Left ventricle myocardium inferior (tissue), 1 donor: ENCODE results near the gene THSD7A. TPM values are rescaled to one million over a fixed set of nuclear protein-coding genes. Genes with fewer than 3 reads are reported as not detected.

Experiments
- DNase-seq: peaks from one replicate; pipeline ENCODE4 v3.0.0-alpha.2; 2020
- H3K27ac ChIP-seq: fragments of 200-600 bp; replicated peaks from 2 replicates; pipeline ENCODE4 v1.8.0; 2021
- H3K27me3 ChIP-seq: fragments of 200-600 bp; 2 replicates; pipeline ENCODE4 v1.8.0; 2021; ENCODE audit warnings: low read depth
- H3K36me3 ChIP-seq: fragments of 200-600 bp; 2 replicates; pipeline ENCODE4 v1.8.0; 2021
- H3K4me1 ChIP-seq: fragments of 200-600 bp; 2 replicates; pipeline ENCODE4 v1.8.0; 2021
- H3K4me3 ChIP-seq: fragments of 200-600 bp; 2 replicates; pipeline ENCODE4 v1.8.0; 2021; ENCODE audit warnings: mild to moderate bottlenecking, moderate library complexity
- H3K9me3 ChIP-seq: fragments of 200-600 bp; replicated peaks from 2 replicates; pipeline ENCODE4 v1.8.0; 2021
- intact Hi-C: fragments of 100-400 bp; cut with micrococcal nuclease; formaldehyde crosslinking; loops from one replicate; pipeline ENCODE4 v1.11.0; 2022
- total RNA-seq: library from RNA; stranded (reverse); fragmentation: NEBNext Ultra II Directional; extraction: Animal tissue kit (Norgen Biotek cat#: 25700); gene quantifications from one replicate; pipeline ENCODE4 v1.2.1, GENCODE V29; 2021
- TF ChIP-seq, protein P1 (sequence below): fragments of 200-600 bp; IDR thresholded peaks from 2 replicates; pipeline ENCODE4 v1.8.0; 2021; ENCODE audit warnings: antibody characterized with exemption, mild to moderate bottlenecking, borderline replicate concordance
- donor health status: DM: no; HTN: yes; CAD: no; lungs with severe emphysema.

The THSD7A gene
- total RNA-seq, 1 donor from 2014 or later = 1.6 TPM

GRCh38 chr7:11841657-11842056, 9.7 kb upstream of the THSD7A start:
- Histone ChIP-seq H3K4me3 (no peak overlapping the region), H3K27ac (no peak overlapping the region), H3K27me3 (no peaks in the 10 kb centered on the region), H3K4me1 (no peaks in the 10 kb centered on the region), H3K9me3 (peaks cover 40% of the 10 kb centered on the region), H3K36me3 (no peaks in the 10 kb centered on the region)
- no peak for DNase-seq
- TF ChIP-seq, protein P1, sequence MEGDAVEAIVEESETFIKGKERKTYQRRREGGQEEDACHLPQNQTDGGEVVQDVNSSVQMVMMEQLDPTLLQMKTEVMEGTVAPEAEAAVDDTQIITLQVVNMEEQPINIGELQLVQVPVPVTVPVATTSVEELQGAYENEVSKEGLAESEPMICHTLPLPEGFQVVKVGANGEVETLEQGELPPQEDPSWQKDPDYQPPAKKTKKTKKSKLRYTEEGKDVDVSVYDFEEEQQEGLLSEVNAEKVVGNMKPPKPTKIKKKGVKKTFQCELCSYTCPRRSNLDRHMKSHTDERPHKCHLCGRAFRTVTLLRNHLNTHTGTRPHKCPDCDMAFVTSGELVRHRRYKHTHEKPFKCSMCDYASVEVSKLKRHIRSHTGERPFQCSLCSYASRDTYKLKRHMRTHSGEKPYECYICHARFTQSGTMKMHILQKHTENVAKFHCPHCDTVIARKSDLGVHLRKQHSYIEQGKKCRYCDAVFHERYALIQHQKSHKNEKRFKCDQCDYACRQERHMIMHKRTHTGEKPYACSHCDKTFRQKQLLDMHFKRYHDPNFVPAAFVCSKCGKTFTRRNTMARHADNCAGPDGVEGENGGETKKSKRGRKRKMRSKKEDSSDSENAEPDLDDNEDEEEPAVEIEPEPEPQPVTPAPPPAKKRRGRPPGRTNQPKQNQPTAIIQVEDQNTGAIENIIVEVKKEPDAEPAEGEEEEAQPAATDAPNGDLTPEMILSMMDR = no peak
- intact Hi-C loops = no loop called here

- DNase-seq = no peak
- intact Hi-C loops = loop anchor here (10.0 kb wide), 2 partner anchors 370 to 490 kb away; no protein-coding TSS in a partner anchor
- Histone ChIP-seq H3K27ac (no peak overlapping the region), H3K4me3 (no peak overlapping the region), H3K36me3 (no peaks in the 10 kb centered on the region), H3K9me3 (peaks cover 37% of the 10 kb centered on the region), H3K27me3 (no peaks in the 10 kb centered on the region), H3K4me1 (peaks cover 25% of the 10 kb centered on the region)
- TF ChIP-seq, protein P1 = peak; percentile 33
Observed at GRCh38 chr7:11835260-11835659, 3.3 kb upstream of the THSD7A start.

GRCh38 chr7:11833431-11833830, 1.4 kb upstream of the THSD7A start:
- peaks cover 7% of the 10 kb centered on the region for H3K27me3 ChIP-seq
- peaks cover 24% of the 10 kb centered on the region for H3K9me3 ChIP-seq
- H3K4me1 ChIP-seq = peaks cover 27% of the 10 kb centered on the region
- H3K36me3 ChIP-seq = no peaks in the 10 kb centered on the region
- intact Hi-C loops = loop anchor here (10.0 kb wide), 2 partner anchors 369 to 491 kb away; no protein-coding TSS in a partner anchor
- no peak overlapping the region for H3K4me3 ChIP-seq
- DNase-seq = no peak
- TF ChIP-seq, protein P1 = no peak
- peak overlapping the region; percentile 18 for H3K27ac ChIP-seq

DNA sequence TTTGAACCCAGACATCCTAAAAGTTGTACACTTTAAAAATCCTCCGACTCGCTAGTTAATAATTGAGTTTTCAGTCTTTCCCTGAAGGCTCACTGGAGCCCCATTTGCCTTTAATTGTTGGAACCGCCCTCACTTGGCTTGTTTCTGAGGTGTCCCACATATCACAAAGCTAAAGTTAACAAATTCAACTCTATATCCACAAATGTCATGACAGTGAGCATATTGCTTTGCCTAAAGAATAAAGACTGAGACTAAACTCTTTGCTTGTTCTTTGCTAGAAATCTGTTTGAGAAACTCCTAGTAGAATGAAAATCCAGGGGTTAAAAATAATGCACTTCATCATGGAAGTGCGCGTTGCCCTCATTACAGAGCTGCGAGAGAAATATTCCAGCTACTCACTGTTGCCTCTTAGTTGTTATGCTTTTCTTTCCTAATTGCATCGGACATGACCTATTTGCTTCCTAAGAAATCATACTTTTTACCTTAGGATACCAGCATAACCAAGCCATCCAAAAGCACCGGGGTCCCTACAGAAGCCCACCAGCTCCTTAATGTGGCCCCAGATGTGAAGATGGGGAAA, 752 bp downstream of the THSD7A start:
- TF ChIP-seq, protein P1 = no peak
- H3K4me3 ChIP-seq = peak overlapping the region; percentile 72
- DNase-seq = no peak
- H3K27me3 ChIP-seq = peaks cover 7% of the 10 kb centered on the region
- intact Hi-C loops = loop anchor here (10.0 kb wide), 2 partner anchors 366 to 494 kb away; no protein-coding TSS in a partner anchor
- no peaks in the 10 kb centered on the region for H3K36me3 ChIP-seq
- H3K4me1 ChIP-seq = peaks cover 27% of the 10 kb centered on the region
- H3K9me3 ChIP-seq = peaks cover 2% of the 10 kb centered on the region
- peak overlapping the region; percentile 76 for H3K27ac ChIP-seq

DNA sequence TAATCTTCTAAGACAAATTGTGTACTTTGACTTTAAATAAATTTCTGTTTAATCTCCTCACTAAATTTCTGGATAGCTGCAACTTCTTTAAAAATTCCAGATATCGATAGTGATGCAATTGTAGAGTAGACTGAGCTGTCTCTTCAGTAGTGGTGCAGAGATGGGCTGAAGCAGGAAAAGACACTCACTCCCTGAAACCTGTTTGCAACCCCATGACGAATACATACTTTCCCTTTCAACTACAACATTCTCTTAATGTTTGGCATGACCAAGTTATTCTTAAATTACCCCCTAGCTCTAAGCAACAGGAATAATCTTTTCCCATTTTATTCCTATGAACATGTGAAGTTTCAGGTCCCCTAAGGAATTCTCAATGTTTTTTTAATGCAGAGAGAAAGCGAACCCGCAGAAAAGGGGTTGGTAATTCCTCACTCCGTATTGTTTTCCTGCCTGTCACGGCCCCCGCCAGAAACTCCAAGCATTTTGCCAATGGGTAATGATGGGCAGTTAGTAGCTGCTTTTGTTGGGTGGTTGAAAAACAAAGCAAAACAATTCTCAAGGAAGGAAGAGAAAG, 1.3 kb downstream of the THSD7A start:
- Histone ChIP-seq H3K27me3 (peaks cover 7% of the 10 kb centered on the region), H3K36me3 (no peaks in the 10 kb centered on the region), H3K4me3 (peak overlapping the region; percentile 72), H3K27ac (peak overlapping the region; percentile 76), H3K4me1 (peaks cover 27% of the 10 kb centered on the region), H3K9me3 (no peaks in the 10 kb centered on the region)
- no peak for DNase-seq
- TF ChIP-seq, protein P1 = no peak
- intact Hi-C loops = loop anchor here (10.0 kb wide), 2 partner anchors 366 to 494 kb away; no protein-coding TSS in a partner anchor
